Right lung (tissue), 5 donors: Measurements from ENCODE around the gene MEOX1. TPM values are rescaled to one million over a fixed set of nuclear protein-coding genes. Genes with fewer than 3 reads are reported as not detected.
"Not testable (repeated sequence)": the region's sequence is repeated elsewhere in the genome, so short reads cannot be mapped to it uniquely, and the experiment has no call there.

ENCODE experiments used
- DNase-seq, 2 donors: peaks; one replicate each; pipeline ENCODE4 v3.0.0-alpha.2; 2013
- polyA plus RNA-seq, 5 donors: library from polyadenylated mRNA; unstranded; fragments of 120-200 nt; gene quantifications; one replicate each; pipeline versions ENCODE4 v1.2.1 to v1.2.3, GENCODE V29; 2013; ENCODE audit warnings: inconsistent platforms in 1 of 5, low replicate concordance in 1 of 5; ENCODE audit not compliant: insufficient read length in 5 of 5, insufficient read depth in 1 of 5

MEOX1 gene
- polyA plus RNA-seq, 5 donors = 0.21 to 0.64 (median 0.31) TPM

DNA sequence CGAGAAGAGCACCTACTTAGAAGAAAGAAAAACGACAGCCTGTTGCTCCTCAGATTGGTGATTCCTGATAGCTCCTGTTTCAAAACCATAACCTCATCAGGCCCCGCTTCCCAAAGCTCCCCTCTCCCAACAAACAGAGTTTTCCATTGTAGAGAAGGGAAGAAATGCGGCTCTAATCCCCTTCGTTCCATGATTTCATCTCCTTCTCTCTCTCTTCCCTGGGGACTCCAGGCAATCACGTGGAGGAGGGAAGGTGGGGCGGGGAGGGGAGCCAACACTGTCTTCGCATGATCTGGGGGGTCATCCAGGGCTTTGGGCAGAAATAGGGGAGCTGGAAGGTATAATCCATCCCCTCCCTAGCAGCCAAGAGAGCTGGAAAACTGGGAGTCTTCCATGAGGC, 43.4 kb downstream of the MEOX1 start:
- DNase-seq = no peak

DNA sequence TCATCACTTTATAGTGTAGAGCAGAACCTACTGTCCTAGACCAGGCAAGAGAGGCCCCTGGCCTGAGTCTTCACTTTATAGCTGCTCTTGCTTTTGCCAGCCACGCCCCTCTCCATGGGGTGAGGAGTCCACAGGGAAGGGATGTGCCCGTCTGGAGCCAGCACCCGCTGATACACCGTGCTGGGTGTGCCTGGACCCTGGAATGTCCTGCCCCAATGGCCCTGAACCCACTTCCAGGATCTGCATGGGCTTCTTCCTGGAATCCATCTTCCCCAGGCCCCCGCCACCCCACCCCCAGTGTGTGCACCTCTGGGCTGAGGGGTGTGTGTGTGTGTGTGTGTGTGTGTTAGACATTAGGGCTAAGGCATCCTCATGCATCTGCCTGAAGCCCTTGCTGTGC, 44.9 kb downstream of the MEOX1 start:
- no peak for DNase-seq

DNA sequence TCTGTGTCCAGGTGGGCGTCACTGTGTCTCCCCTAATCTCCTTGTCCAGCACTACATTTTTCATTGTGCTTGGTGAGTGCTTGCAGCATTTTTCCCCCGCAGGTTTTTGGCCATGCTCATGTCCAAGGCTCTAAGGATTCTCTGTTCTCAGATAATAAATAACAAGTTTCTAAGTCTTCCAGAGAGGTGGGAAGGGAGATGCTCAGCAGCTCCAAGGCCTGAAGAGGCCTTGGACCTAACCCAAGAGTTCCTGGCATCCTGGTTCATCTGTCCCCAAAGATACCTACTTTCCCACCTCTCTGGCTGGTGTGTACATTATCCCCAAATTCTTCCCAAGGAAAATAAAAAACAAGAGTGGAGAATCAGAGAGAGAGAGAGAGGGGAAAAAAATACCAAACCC, 45.3 kb downstream of the MEOX1 start:
- no peak for DNase-seq

DNA sequence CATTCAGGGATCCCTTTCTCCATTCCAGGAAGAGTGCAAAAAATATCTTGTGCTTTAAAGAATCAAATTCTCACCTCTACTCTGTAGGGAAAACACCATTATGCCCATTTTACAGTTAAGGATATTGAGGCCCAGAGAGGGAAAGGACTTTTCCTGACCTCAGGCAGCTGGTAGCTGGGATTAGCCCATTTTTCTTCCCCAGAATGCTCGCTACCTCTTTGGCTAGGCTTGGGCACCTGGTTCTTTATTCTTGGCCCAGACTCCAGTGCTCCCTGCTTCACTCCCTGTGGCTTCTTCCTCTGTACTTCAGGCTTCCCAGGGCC, 45.7 kb downstream of the MEOX1 start:
- no peak for DNase-seq

DNA sequence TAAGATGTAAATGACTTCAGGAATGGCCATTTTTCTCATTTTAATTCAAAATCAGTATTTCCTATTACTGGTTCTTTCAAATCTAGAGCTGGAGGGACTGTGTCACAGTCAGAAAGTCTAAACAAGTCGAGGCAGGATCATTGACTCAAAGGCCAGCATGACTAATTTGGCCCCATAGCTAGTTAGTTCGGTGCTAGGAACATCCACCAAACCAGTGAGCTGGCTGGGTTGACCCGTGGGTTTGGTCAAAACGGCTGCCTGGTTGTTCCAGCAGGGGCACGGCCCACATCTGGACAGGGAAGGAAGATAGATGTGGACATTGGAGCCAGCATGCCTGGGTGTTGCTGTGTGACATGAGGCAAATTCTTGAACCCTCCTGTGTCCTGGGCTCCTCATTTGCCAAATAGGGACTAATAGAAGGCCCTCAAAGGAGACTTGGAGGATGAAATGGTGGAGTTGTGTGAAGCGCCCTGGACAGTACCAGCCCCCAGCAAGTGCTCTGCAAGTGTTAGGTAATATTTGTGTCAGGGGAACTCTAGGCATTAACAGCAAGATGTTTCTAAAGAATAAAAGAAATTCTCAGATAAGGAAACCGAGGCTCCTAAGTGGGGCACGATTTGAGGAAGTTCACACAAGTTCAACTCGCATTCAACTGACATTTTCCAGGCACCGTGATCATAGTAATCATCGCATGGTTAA, 46.2 kb downstream of the MEOX1 start:
- no peak for DNase-seq

DNA sequence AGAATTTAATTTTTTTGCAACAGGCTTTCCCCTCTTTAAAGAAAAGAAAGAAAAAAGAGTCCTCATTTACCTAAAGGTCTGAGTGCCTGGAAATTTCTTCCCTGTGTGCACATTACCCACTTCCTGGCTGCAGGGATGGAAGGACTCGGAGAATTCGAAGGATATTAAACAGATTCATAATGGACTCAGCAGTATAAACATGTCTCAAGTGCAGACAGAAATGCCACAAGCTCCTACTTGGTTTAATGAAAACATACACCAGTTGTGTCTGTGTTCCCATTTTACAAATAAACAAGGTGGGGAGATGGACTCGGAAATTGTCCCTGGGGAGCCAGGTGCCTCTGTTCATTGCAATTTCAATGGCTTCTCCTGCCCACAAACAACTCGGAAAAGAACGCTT, 47.2 kb downstream of the MEOX1 start:
- DNase-seq = no peak

DNA sequence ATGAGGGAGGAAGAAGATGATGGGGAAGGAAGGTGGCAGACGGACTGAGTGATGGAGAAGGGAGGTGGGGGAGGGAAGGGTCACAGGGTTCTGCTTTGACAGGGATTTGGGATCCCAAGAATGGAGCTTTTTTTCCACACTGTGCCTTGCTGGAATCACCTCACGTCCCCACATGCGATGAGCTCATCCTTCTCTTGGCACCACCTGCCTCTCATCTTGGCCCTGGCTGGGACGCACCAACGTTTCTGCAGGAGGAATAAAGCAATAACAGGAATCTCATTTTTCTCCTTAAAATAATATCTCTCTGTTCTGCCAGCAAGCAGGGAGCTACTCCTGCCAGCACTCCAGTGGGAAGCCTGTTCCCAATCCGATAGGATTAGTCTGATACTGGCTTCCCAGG, 47.8 kb downstream of the MEOX1 start:
- DNase-seq = no peak

DNA sequence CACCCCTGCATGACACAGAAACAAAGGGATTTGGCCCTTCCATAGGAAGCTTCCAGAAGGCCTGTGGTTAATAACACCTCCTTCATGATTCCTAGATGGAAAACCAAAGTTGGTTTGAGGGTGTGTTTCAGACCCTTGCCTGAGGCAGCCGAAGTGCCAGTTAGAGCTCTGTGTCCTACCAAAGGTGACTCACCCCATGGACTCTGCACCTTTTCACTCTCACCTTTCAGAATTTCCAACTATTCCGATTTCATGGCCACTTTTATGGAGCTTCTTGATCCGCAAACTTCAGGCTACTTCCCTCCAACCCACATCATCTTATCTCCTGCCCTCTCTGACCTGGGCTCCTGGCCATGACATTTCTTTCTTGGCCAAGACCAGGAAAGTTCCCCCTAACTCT, 49.2 kb downstream of the MEOX1 start:
- DNase-seq = no peak

DNA sequence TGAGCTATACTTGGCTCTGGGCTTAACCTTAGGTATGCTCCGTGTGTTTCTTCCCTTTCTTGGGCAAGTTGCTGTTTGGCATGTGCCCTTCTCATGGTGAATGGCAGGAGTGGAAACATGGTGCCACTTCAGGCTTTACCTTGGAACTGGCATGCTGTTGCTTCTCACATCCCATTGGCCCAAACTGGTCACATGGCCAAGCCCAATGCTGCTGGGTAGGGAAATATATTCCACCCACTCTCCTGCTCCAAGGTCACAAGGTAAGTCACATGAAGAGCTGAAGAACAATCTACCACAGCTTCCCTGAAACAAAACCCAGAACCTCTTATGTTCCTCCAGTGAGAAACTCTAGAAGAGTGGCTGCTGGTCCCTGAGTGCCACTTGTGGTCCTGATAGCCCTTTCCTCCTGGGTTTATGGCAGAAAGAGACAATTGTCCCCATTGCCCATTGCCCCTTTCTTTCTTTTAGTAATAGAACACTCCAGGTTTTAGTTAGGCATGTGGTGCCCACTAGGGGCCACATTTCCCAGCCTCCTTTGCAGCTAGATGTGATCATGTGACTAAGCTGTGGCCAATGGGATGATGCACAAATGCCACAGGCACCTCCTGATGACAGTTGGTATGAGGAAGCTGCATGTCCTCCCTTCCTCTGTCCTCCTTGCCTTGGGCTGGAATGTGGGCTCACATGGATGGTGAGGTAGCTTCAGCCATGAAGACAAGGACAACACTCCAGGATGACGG, 50.3 kb downstream of the MEOX1 start:
- DNase-seq = no peak

DNA sequence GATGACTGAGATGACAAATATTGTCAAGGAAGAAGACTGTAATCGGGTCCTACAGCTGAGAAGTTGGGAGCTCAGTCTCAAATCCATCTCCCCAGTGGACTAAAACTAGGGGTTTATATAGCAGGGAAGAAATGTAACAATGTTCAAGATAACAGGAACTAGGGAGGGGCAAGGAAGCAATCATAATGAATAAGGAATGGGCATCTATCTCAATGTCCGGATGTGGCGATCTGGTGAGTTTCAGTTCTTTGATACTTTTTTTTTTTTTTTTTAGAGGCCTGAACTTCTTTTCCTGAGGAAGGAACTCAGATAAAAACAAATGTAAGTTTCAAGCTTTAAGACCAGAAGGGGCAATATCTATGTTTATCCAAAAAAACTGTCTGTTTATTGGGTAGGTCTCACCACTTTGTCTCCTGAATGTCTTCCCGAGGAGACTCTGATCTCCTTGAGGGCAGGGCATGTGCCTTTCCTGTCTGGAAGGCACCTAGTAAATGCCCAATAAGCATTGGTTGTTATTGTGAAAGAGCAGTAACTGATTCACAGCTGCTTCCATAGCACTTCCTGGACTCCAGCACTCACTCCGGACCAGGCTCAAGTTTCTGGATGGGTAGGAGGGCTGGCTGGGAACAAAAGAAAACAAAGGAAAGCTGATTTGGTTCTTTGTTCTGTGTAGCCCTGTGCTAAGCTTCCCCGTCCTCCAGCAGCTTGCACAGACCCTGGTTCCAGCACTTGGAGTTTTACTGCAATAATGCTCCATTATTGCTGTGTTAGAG, 51.9 kb downstream of the MEOX1 start:
- DNase-seq = no peak

DNA sequence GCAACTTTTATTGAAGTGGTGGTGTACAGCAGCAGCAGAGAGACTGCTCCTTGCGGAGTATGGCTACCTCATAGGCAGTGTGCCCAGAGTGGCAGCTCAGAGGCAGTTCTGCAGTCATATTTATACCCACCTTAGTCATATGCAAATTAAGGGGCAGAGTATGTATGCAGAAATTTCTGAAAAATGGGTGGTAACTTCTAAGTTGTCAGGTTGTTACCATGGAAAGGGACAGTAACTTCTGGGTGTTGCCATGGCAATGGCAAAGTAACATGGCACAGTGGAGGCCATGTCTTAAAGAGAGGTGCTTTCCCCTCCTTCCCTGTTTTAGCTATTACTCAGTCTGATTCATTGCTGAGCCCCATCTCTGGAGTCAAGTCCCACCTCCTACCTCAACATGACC, 53.4 kb downstream of the MEOX1 start:
- DNase-seq = no peak

DNA sequence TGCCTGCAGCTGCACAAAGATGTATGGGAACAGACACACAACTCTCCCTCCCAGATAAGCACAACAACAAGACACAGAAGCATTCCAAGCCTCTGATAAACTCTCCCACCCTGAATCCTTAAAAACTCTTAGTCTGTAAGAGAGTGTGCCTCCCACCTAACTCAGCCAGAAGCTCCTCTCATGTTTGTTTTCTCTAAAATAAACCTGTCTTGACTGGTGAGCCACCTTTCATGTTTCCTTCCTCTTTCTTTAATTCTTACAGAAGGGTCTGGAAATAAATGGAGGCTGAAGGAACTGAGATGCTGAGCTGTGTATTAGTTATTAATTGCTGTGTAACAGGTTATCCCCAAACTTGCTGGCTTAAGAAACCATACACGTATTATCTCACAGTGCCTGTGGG, 57.2 kb downstream of the MEOX1 start:
- no peak for DNase-seq

DNA sequence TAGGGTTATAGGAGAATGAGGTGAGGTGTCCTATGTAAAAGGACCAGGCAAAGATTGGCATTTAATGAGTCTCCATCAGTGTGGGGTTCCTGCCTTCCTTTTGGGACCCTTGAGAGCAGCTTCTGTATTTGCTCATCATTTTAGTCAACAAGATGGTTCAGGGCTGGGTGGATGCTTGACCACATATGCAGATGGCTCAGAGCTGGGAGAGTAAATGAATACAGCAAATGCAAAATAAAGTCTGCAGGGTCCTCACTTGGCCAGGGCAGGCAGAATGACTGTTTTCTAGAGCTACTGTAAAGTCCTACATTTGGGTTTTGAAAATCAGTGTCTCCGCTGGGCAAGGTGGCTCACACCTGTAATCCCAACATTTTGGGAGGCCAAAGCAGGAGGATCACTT, 58.4 kb downstream of the MEOX1 start:
- no peak for DNase-seq

DNA sequence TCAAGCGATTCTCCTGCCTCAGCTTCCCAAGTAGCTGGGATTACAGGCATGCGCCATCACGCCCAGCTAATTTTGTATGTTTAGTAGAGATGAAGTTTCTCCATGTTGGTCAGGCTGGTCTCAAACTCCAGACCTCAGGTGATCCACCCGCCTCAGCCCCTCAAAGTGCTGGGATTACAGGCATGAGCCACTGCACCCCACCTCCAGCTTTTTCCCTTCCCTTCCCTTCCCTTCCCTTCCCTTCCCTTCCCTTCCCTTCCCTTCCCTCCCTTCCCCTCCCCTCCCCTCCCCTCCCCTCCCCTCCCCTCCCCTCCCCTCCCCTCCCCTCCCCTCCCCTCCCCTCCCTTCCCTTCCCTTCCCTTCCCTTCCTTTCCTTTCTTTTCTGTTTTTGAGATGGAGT, 59.2 kb downstream of the MEOX1 start:
- DNase-seq = not testable (repeated sequence)

DNA sequence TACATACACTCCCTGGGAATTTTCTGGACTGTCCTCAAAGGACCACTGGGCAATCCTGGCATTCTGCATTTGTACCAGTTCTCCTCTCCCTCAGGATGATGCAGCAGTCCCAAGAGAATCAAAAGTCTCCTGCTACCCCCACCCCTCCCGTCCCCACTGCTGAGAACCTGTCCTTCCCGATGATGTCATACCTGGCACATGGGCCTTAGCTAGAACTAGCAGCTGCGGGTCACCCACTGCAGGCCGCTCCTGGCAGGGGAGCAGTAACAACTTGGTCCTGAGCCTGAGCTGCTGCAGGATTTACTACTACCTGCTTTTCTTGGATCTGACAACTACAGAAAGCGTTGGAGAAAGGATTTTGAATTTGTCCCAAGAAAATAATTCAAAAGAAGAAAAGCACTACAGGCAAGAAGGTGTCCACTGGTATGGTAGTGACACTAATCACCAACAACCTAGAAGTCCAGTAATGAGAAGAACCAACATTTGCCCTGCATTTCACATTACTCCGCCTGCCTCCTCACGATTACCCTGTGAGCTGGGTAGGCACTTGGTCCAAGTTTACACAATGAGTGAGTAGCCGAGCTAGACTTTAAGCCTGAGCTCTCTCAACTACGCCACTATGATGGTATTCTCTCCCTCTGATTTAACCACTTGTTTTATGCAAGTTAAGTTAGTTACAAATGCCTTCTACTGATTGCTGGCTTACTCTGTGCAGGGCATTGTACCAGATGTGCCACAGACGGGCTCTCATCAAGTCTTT, 60.3 kb downstream of the MEOX1 start:
- DNase-seq = no peak

DNA sequence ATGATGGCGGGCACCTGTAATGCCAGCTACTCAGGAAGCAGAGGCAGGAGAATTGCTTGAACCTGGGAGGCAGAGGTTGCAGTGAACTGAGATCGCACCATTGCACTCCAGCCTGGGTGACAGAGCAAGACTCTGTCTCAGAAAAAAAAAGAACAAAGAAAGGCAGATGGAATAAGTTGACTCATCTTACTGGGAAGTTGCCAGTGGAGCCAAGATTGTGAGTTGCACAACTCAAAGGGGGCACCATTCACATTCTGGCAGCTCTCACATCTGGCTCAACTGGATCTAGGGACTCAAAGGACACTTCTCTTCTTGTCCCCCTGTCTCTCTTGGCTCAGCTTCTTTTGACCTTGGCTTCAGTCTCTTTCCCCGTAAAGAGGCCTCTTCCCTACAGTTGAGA, 61.9 kb downstream of the MEOX1 start:
- DNase-seq = no peak

DNA sequence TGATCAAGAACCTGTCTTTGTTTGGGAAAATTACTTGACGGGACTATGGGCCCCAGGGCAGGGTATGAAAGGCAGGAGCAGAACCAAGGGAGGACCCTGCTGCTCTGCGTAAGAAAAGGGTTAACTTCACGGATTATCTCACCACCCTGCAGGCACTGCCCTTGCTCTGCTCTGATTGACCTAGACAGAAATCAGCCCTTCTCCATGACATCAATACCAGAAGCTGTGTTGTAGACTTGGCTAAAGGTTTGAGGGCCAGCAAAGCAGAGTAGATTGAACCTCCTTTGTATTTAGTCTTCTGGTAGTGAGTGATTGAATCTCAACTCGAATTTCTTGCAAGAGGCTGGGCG, 62.7 kb downstream of the MEOX1 start:
- no peak for DNase-seq

DNA sequence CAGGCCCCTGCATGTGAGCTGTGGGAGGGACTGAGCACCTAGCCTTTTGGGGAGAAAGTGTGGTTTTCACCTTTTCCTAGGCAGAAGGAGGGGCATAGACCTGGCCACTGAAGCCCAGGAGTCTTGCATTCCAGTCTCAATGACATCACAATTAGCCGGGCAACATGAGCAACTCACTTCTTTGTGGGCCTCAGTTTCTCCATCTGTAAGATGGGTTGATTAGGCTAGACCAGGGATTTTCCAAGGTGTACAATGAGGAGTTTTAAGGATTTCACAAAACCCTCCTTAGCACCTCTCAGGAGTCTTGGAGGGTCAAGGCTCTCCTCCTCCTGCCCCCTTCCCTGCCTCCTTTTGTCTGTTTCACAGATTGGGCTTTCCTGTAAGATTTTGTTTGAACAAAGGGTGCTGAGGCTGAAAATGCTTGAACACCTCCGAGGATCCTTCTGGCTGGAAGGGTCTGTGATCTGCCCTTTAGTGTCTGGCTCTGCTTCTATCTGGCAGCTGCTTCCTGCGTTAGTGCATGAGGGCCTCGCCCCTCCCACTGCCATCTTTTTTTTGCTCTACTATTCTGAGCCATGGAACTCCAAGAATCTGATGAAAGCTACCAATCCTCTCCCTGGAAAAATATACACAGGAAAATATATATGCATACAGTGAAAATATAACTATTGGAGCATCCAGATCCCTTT, 63.2 kb downstream of the MEOX1 start:
- no peak for DNase-seq

DNA sequence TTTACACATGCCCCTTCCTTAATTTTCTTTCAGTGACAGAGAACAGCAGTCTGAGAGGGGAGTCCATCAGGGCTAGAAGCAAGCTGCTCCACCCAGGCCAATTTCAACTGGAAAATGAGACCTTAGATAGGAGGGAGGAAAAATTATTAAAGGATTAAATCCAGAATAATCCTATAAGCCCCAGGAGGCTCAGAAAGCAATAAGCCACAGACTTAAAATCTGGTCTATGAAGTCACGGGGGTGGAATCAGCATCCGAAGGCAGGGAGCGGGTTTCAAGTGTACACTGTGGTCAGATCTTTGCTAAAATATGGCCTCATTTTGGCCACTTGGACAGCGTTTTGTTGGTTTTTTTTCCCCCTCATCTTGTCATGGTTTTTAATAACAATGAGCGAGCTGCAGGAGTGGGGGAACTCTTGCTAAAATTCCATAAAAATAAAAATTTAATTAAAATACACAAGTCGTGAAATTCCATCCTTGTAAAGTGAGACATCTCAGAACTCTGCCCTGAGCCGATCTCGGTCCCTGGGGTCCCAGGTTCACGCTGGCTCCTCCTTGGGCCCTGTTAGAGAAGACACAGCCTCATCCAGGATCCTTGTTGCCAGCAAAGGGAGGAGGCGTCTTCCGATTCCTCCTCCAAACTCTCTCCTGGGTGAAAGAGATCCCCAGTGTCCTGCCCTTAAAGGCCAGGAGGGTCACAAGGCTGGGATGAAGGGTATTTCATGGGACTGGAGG, 63.9 kb downstream of the MEOX1 start:
- no peak for DNase-seq

DNA sequence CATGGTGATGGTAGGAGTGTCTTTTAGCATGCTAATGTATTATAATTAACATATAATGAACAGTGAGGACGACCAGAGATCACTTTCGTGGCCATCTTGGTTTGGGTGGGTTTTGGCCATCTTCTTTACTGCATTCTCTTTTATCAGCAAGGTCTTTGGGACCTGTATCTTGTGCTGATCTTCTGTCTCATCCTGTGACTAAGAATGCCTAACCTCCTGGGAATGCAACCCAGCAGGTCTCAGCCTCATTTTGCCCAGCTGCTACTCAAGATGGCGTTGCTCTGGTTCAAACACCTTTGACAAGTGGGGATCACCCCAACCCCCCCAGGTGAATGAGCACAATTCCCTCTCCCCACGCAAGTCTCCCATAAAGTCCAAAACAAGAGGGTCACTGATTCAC, 66.3 kb downstream of the MEOX1 start:
- DNase-seq = no peak
